BJ (cell line): ENCODE data around the gene NCOR2. TPM values are rescaled to one million over a fixed set of nuclear protein-coding genes. Genes with fewer than 3 reads are reported as not detected.

Source experiments
- CTCF ChIA-PET: fragments of 350-600 bp; formaldehyde crosslinking; extraction: SDS; loops from one replicate; lab custom pipeline; 2021; ENCODE audit warnings: antibody characterized with exemption, inconsistent platforms; lab: Yijun Ruan, JAX
- POLR2A ChIA-PET: fragments of 300-600 bp; sonication (Branson Sonifier 250); formaldehyde crosslinking; extraction: SDS; loops from one replicate; lab custom pipeline; 2021; ENCODE audit warnings: antibody characterized with exemption; lab: Charles Lee
- DNase-seq: peaks from one replicate; pipeline ENCODE4 v3.0.0-alpha.2; 2011; ENCODE audit warnings: low read depth
- H3K27me3 ChIP-seq: 2 replicates; pipeline ENCODE4 v1.6.0; 2011; ENCODE audit warnings: low read length; ENCODE audit not compliant: control insufficient read depth, insufficient read depth
- H3K36me3 ChIP-seq: 2 replicates; pipeline ENCODE4 v1.5.1; 2011; ENCODE audit warnings: low read length; ENCODE audit not compliant: control insufficient read depth, insufficient read depth
- H3K4me3 ChIP-seq: 2 replicates; pipeline ENCODE4 v1.5.1; 2011; ENCODE audit warnings: low read depth, mild to moderate bottlenecking, control low read depth, low read length
- CTCF ChIP-seq: IDR thresholded peaks from 2 replicates; pipeline ENCODE4 v1.5.1; 2011; ENCODE audit warnings: low read depth, mild to moderate bottlenecking, control low read depth, inconsistent platforms, low read length, moderate library complexity; ENCODE audit not compliant: insufficient read depth
- polyA plus RNA-seq: library from polyadenylated mRNA; depleted of rRNA; stranded (reverse); fragments of >200 nt; gene quantifications from 2 replicates; pipeline ENCODE4 v1.2.3, GENCODE V29; 2011

NCOR2 gene
- polyA plus RNA-seq, 1 experiment, result 8.3 TPM

GRCh38 chr12:124578445-124578844 is 11.0 kb upstream of the NCOR2 start:
- Histone ChIP-seq H3K4me3 (no peak overlapping the region), H3K27me3 (no peaks in the 10 kb centered on the region; the same call in 1 of the 2 replicates), H3K36me3 (no peaks in the 10 kb centered on the region)
- ChIA-PET CTCF (no interaction called here), POLR2A (no interaction called here)
- no peak for DNase-seq
- TF ChIP-seq CTCF, result no peak

GRCh38 chr12:124577986-124578385 is 10.6 kb upstream of the NCOR2 start:
- Histone ChIP-seq H3K27me3 (no peaks in the 10 kb centered on the region; the same call in 1 of the 2 replicates), H3K36me3 (no peaks in the 10 kb centered on the region), H3K4me3 (no peak overlapping the region)
- no peak for TF ChIP-seq CTCF
- CTCF ChIA-PET, result no interaction called here
- POLR2A ChIA-PET, result no interaction called here
- no peak for DNase-seq

- CTCF ChIA-PET, result no interaction called here
- no peaks in the 10 kb centered on the region; the same call in 1 of the 2 replicates for H3K27me3 ChIP-seq
- no peak for DNase-seq
- H3K4me3 ChIP-seq, result no peak overlapping the region
- no peak for TF ChIP-seq CTCF
- H3K36me3 ChIP-seq, result no peaks in the 10 kb centered on the region
- POLR2A ChIA-PET, result no interaction called here
Measured at GRCh38 chr12:124577374-124577773, 10.0 kb upstream of the NCOR2 start.

- no peak for TF ChIP-seq CTCF
- ChIA-PET POLR2A (no interaction called here), CTCF (no interaction called here)
- H3K27me3 ChIP-seq, result no peaks in the 10 kb centered on the region; the same call in 1 of the 2 replicates
- H3K36me3 ChIP-seq, result no peaks in the 10 kb centered on the region
- DNase-seq, result no peak
- H3K4me3 ChIP-seq, result no peak overlapping the region
Measured at GRCh38 chr12:124576061-124576650, 8.7 kb upstream of the NCOR2 start.

GRCh38 chr12:124573839-124574786 is 6.7 kb upstream of the NCOR2 start:
- Histone ChIP-seq H3K36me3 (no peaks in the 10 kb centered on the region), H3K27me3 (no peaks in the 10 kb centered on the region; the same call in 1 of the 2 replicates), H3K4me3 (no peak overlapping the region)
- CTCF ChIA-PET, result interaction anchor here (0.9 to 1.6 kb wide), 2 partner anchors 11 to 197 kb away, joined by 3 to 4 read pairs; no protein-coding TSS in a partner anchor
- POLR2A ChIA-PET, result no interaction called here
- TF ChIP-seq CTCF, result no peak
- no peak for DNase-seq
